ENCODE data around the gene CA7.
A peak's percentile ranks its signal among the peaks of the same experiment; 100 is the strongest.
"Not testable (repeated sequence)": the region's sequence is repeated elsewhere in the genome, so short reads cannot be mapped to it uniquely, and the experiment has no call there.

CA7 gene

DNA sequence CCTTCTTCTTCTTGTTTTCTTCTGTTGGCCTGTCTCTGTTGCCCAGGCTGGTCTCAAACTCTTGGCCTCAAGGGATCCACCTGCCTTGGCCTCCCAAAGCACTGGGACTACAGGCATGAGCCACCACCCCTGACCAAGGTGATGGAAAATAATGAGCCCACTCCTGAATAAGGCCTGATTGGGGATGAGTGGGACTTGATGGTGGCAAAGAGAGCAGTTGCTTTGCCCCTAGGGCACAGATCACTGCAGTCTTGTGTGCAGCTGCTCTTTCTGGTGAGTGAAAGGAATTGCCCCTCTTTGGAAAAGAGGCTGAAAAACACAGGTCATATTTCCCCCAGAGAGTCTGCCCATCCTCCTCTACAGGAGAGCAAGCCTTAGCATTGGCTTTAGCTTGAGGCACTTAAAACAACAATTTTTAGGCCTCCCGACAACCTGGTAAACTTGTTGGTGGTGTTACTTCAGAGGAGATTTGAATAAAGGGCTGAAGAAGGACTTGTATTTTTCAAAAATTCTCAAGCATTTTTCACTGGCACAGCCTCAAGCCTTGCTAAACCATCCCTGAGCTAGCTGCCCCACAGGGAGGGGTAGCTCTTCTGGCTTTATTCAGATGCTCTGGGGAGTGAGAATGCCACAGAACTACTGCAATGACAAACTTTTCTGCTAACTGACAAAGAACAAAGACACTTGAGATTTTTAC is 30.0 kb downstream of the CA7 start:
- DNase-seq = no peak

DNA sequence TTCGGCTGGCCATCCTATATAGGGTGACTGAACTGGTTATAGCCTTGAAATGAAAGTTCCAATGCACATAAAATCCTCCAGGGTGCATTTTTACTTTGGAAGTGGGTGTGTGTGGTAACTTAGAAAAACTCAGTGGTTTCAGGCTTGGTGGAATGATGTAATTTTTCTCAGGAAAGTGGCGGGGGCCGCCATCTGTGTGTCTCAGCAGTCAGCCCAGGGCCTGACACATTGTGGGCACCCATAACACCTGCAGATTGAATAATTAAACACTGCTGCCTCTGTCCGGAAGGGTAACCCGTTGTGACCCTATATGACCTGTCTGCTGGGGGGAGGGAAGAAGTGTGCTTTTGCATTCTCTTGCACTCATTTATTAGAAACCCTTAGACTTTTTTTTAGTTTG is 33.9 kb downstream of the CA7 start:
- DNase-seq = no peak

DNA sequence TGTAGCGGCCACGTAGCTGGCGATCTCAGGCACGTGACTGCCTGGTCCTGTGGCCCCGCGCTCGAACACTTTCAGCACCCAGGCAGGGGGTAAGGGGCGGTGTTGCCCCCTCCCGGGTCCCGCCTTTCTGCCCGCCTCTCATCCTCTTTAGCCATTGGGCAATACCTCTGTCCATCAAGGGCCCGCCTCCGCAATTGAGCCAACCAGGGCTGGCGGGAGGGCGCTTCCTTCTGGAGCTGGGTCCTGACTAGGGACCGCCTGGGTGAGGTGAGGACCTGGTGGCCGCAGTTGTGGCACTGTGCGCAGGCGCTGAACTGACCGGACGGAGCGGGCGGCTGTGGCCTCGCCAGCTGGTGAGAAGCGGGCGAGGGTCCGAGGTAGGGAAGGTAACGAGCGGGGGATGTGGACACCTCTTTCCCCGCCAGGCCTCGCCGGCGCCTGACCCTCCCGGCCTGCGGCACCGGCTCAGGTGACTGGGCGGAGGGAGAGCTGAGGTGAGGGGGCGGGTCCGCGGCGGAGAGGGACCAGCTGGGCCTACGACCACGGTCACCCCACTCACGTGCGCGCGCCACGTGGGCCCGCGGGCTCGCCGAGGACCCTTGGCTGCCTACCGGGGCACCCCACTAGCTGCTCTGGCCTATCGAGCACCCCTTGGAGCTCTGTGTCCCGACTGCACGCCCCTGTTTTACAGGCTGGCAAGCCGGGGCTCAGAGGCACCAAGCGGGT is 36.2 kb downstream of the CA7 start, which contains the start of gene PDP2:
Gene PDP2 (plus strand): TSS at position 228 of the 726 bp plus-strand sequence. CDS start 3,770 bp downstream, outside the sequence.
- peak; percentile 87 for DNase-seq

DNA sequence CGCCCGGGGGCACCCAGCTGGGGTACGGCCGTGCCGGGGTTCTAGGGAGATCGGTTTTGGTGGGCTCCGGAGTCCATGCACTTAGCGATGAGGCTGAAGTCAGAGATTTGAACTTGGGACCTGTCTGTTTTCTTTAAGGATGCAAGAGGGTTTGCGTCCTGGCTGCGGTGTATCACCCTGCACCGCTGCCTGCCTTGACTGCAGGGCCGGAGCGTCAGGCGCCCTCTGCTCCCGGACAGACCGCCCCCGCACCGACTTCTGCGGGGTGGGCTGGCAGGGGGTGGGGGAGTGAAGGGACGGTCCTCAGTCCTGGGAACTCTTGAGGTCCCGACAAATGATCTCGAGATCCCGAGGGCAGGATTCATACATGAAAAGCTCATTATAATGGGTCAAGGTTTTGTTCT is 36.8 kb downstream of the CA7 start:
- DNase-seq = no peak

DNA sequence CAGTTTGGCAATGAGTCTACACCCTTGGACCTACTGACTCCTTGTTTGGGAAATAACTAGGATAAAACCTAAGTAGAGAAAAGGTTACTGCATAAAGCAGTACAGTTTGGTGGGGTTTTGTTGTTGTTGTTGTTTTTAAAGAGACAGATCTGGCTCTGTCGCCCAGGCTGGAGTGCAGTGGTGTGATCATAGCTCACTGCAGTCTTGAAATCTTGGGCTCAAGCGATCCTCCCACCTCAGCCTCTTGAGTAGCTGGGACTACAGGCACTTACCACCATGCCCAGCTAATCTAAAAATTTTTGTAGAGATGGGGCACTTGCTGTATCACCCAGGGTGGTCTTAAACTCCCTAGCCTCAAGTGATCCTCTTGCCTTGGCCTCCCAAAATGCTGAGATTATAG is 37.3 kb downstream of the CA7 start:
- DNase-seq = no peak

DNA sequence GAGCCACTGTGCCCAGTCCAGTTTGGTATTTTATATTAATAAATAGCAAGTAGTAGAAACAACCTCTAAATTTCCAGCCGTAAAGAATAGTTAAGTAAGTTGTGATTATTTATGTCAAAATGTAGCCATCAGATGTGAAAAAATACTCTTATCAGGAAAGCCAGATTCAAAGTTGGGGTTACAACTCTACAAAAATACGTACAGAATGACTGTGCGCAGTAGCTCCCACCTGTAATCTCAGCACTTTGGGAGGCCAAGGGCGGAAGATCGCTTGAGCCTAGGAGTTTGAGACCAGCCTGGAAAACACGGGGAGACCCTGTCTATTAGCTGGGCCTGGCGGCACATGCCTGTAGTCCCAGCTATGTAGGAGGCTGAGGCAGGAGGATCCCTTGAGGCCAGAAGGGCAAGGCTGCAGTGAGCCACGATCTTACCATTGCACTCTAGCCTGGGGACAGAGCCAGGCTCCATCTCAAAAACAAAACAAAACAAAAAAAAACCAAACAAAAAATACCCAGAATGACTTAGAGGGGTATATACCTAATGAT is 37.8 kb downstream of the CA7 start:
- no peak for DNase-seq

DNA sequence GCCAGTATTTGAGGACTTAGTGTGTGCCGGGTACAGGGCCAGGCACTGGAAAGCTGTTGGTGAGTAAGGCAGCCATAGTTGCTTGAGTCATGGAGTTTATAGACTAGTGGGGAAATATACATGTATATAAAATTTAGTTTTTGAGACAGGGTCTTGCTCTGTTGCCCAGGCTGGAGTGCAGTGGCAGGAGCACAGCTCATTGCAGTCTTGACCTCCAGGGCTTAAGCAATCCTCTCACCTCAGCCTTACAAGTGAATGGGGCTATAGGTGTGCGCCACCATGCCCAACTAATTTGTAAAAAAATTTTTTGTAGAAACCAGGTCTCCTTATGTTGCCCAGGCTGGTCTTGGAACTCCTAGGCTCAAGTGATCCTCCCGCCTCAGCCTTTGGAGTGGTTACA is 38.5 kb downstream of the CA7 start:
- DNase-seq = no peak

DNA sequence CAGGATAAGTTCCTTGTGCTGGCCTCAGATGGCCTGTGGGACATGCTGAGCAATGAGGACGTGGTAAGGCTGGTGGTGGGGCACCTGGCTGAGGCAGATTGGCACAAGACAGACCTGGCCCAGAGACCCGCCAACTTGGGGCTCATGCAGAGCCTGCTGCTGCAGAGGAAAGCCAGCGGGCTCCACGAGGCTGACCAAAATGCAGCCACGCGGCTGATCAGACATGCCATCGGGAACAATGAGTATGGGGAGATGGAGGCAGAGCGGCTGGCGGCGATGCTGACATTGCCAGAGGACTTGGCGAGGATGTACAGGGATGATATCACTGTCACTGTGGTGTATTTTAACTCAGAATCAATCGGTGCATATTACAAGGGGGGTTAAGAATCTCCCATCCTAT is 41.3 kb downstream of the CA7 start:
- DNase-seq = no peak

DNA sequence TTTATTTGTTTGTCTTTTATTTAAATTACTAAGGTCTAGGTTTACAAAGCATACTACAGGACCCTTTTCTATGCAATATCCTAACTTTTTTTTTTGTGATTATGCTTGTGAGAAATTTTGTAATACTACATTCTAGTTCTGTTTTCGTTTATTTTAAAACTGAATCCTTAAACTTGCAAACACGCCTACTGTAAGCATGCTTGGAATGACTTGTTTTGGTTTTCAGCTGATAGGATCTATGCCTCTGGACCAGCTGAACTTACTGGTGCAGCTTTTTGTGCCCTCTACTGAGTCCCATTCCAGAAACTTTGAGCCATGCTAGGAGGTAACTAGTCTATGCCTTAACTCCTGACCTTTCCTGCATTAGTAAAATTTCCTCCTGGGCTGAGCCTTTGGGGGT is 42.1 kb downstream of the CA7 start:
- DNase-seq = no peak

DNA sequence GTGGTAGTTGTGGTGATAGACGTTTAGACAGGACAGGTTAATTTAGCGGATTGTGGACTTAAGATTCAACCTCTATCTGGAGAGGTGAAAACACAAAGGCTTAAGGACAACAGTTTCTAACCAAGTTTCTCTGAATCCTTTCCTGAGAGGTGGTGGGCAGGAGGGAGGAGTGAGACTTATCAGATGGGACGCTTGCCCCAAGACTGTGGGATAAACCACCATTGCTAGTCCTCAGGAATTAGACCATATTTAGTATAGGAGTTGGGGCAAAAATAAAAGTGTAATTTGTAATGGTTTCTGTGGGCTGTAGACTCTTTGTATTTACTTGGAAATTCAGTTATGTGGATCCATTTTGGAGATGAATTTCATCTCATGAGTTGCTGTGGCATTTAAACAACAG is 42.7 kb downstream of the CA7 start:
- DNase-seq = no peak

DNA sequence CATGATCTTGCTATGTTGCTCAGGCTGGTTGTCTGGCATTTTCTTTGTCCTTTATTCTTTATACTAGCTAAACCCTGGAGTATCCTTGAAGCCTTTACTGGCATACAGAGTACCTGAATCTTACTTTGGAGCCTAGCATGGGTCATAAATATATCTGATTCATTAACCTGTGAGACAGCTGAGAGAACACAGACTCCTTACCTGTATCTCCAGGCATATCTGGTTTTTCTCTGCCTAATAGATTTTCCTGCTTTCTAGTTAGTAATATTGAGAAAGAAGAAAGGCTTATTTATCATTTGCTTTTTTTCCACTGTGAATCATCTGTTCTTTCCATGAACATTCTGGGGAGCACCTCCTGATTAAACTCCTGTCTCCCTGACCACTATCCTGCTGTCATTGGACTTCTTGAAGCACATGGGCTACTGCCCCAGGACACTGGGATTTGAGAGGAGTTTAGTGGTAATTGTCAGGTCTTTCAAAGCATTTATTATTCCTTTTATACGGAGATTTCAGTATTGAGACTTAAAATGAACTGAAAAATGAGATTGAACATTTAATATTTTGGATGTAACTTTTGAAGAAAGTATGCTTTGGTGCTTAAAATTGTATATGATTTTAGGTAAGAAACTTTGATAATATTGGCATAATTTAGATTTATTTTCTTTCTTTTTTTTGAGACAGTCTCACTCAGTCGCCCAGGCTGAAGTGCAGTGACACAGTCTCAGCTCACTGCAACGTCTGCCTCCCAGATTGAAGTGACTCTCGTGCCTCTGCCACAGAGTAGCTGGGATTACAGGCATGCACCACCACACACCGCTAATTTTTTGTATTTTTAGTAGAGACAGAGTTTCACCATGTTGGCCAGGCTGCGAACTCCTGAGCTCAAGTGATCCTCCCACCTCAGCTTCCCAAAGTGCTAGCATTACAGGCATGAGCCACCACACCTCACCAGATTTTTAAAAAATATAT is 44.7 kb downstream of the CA7 start:
- no peak for DNase-seq

DNA sequence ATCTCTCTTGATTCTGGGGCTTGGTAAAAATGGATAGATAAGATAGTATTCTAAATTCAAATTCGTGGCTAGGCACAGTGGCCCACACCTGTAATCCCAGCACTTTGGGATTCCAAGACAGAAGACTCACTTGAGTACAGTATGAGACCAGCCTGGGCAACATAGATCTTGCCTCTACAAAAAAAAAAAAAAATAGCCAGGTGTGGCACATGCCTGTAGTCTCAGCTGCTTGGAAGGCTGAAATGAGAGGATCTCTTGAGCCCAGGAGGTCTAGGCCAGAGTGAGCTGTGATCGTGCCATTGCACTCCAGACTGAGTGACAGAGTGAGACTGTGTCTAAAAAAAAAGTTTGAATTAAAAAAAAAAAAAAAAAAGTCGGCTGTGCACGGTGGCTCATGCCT is 45.4 kb downstream of the CA7 start:
- no peak for DNase-seq

DNA sequence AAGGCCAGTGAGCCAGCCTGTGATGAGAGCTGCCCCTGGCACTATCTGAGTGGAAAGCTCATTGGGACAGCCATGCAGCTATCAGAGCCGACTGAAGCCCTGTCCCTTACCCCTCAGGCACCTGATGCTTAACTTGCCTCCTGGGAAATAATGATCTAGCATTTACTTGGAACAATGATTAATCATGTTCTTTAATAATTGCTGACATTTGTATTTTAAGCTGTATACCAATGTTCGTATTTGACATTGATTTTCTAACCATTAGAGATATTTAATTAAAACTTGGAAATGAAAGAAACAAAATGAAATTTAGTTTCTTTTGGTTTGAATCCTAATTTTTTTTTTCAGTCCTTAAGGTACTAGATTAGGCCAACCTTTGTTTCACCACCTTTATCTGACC is 46.6 kb downstream of the CA7 start:
- DNase-seq = no peak

DNA sequence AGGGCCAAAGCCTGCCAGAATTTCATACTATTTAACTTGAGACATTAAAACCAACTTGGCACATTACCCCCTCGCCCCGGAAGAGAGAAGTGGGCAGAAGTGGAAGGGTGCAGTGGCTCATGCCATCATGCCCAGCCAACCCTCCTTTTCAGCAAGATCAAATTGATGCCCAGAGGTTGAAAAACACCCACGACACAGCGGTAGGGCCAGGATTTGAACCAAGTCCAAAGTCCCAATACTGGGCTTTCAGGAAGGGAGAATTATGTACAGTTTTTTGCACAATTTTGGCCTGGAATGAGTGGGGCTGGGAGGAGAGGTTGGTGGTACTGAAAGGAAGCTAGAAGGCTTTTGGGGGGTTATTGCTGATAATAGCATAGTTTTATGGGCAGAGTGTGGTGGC is 47.1 kb downstream of the CA7 start:
- no peak for DNase-seq

DNA sequence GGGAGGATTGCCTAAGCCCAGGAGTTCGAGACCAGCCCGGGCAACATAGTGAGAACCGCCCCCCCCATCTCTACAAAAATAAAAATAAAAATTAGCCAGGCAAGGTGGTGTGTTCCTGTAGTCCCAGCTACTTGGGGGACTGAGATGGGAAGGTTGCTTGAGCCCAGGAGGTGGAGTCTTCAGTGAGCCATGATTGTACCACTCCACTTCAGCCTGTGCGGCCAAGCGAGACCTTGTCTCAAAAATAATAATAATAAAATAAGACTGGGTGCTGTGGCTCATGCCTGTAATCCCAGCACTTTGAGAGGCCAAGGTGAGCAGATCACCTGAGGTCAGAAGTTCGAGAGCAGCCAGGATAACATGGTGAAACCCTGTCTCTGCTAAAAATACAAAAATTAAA is 47.6 kb downstream of the CA7 start:
- DNase-seq = no peak

DNA sequence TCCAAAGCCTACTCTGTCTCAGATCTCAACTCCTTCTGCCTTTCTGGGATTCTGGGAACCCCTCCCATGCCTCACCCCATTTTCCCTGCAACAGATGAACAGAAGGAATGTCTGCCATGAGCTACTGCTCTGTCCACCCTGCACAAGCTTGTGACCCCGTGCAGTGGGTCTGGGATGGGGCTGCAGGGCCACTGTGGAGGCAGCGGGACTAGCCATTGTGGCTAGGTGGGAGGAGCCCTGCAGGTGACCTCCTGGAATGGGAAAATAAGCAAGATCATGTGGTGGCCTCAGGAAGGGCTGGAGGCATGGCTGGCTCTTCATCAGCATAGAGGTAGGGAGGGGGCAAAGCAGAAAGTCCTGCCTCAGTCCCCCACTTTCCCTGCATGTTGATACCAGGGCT is 49.8 kb downstream of the CA7 start:
- no peak for DNase-seq

DNA sequence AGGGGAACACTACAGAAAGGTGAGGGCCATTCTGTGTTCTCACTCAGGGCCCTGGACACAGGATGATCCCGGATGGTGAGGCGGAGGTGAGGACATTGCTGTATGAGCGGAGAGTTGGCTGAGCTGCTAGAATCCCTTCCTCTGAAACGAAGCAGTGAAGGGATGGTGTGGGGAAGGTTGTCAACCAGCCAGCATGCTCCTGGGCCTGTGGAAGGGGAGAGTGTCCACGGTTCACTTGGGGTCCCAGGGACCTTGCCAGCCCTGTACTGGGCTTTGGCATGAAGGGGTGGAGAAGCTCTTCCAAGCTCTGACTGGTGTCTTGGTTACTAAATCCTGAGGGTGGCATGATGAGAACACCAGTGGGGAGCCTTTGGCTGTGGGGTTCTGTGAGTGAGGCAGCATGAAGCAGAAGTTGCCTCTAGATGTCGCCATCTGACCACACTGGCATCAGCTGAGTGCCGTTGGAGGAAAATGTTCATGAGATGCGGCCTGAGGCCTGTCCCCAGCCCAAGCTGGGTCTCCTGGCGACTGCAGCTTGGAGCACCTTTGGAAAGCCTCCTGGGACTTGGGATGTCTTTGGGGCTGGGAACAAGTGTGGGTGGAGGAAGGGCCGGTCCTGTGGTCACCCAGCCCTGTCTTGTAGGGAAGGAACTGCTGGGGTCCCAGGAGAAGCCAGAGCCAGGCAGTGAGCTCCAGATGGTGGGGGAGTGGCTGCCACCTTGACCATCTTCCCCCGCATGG is 50.9 kb downstream of the CA7 start:
- peak; percentile 34 for DNase-seq

DNA sequence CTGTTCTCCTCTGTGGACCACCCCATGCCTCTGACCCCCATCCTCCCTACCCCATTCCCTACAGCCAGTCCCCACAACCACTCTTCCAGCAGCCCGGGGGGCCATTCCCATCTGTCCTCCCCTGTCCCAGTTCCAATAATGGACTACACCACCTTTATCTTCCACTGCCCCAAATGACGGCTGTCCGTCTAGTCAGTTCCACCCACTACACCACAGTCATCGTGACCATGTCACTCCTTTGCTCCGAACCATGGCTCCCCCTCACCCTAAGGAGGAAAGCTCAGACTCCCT is 51.4 kb downstream of the CA7 start:
- DNase-seq = no peak

DNA sequence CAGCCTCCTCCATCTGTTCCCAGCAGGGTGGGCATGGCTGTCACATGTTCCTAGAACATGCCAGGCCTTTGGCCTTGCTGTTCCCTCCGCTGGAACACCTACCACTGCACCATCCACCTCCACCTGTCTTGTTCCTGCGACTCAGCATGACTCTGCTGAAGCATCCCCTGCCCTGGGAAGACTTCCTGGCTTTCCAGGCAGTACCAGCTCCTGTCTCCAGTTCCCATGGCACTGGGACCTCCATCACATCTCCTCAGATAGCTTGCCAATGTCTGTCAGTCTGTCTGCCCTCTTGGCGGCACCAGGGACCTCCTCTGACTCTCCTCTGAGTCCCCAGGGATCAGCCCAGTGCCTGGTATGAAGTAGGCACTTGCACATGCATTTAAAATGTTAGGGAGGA is 51.8 kb downstream of the CA7 start:
- no peak for DNase-seq

DNA sequence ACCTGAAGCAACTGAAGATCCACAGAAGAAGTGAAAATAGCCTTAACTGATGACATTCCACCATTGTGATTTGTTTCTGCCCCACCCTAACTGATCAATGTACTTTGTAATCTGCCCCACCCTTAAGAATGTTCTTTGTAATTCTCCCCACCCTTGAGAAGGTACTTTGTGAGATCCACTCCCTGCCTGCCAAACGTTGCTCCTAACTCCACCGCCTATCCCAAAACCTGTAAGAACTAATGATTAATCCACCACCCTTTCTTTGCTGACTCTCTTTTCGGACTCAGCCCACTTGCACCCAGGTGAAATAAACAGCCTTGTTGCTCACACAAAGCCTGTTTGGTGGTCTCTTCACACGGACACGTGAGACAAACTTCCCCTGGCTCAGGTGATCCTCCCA is 52.5 kb downstream of the CA7 start:
- not testable (repeated sequence) for DNase-seq

DNA sequence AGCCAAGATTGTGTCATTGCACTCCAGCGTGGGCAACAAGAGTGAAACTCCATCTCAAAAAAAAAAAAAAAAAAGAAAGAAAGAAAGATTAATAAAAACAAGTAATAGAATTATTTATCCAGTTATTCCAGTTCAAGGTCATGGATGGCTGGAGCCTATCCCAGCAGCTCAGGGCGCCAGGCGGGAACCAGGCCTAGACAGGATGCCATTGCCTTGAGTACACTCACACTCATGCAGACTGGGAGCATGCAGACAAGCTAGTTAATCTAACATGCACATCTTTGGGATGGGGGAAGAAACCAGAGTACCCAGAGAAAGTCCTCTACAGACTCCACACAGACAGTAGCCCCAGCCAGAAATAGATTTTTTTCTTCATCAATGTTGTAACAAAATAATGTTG is 54.0 kb downstream of the CA7 start:
- DNase-seq = no peak

DNA sequence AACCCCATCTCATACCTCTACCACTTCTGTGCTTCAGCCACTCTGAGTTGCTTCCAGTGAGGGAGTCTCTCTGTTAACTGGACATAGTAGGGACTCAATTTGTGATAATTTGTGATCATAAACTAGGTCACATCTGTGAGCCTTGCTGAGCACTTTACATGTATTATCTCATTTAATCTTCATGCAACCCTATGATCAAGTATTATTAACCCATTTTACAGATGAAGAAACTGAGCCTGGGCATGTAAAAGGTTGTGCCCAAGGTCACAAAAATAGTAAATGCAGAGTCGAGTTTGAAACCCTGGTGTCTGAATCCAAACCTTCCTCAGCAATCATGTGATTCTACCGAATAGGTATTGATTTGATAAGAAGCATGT is 54.7 kb downstream of the CA7 start:
- no peak for DNase-seq
